COLO668 (cell line): ENCODE data around the gene ASMTL.

Experiments used
- DNase-seq: peaks from one replicate; lab custom pipeline; 2025; ENCODE audit not compliant: unreplicated experiment; lab: John Stamatoyannopoulos, UW

The ASMTL gene

DNA sequence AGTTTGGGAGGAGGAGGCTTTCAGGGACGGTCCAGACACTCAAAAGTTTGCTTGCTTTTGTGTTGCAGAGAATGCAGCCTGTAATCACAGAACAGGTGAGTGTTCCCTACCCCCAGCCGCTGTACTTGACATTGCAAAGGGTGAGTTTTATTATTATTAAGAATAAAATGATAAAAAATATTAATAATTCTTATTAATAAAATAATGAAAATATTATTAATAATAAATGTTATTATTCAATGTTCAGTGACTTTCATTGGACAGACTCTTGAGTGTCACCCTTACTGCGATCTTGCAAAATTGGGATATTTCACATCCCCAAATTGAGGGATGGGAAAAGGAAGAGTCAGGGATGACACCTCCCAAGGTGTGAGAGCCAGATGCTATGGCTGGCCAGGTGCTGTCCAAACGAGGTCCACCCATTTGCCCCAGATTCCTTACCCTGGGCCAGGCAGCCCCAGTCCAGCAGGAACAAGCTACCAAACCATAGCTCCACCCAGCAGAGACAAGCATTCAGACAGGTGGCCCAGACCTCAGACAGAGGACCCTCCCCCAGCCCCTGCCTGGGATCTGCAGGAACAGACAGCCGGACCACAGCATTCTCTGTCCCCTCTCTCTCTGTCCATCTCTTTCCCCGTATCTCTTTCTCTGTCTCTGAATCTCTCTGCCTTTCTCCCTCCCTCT lies 93.8 kb downstream of the ASMTL start:
- DNase-seq: no peak

DNA sequence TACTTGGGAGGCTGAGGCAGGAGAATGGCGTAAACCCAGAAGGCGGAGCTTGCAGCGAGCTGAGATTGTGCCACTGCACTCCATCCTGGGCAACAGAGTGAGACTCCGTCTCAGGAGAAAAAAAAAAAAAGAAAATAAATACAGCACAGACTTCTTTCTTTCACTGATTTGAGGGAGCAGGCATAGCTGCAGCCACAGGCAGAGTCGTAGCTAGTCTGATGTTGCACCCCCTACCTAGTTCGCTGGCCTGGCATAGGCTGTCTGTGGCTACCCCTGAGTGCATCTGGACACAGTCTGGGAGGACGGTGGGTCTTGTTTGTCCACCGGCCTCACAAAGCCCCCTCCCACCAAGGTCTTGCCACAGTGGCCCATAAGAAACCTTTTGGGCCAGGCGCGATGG lies 94.7 kb downstream of the ASMTL start:
- DNase-seq: no peak

DNA sequence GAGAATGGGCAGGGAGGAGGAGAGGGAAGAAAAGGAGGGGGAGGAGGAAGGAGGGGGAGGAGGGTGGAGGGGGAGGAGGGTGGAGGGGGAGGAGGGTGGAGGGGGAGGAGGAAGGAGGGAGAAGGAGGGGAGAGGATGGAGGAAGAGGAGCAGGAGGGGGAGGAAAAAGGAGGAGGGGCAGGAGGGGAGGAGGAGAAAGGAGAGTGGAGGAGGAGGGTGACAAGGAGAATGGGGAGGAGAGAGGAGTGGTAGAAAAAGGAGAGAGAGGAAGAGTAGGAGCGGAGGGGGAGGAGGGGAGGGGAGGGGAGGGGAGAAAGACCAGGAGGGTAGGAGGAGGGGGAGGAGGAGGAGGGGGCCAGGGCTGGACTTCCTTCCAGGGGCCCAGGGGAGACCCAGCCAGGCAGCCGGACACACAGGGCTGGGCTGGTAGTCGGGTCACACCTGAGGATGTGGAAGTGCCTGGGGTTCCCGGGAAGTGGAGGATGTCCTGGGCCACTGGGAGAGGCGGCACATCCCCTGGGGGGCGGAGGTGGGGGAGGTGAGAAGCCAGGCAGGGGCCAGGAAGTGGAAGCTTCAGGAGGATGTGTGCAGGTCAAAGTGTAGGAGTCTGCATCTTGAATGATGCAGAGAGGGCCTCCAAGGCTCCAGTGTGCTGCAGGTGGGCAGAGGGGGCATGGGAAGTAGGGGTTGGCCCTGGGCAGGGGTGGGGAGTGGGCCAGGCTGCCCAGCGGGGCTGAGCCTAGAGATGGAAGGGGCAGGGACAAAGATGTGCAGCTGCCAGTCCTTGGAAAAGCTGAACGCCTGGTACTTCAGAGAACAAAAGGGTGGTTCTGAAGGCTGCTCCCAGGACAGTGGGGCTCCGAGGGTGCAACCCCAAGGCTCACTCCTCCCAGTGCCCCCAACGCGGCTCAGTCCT lies 97.3 kb downstream of the ASMTL start:
- no peak for DNase-seq

DNA sequence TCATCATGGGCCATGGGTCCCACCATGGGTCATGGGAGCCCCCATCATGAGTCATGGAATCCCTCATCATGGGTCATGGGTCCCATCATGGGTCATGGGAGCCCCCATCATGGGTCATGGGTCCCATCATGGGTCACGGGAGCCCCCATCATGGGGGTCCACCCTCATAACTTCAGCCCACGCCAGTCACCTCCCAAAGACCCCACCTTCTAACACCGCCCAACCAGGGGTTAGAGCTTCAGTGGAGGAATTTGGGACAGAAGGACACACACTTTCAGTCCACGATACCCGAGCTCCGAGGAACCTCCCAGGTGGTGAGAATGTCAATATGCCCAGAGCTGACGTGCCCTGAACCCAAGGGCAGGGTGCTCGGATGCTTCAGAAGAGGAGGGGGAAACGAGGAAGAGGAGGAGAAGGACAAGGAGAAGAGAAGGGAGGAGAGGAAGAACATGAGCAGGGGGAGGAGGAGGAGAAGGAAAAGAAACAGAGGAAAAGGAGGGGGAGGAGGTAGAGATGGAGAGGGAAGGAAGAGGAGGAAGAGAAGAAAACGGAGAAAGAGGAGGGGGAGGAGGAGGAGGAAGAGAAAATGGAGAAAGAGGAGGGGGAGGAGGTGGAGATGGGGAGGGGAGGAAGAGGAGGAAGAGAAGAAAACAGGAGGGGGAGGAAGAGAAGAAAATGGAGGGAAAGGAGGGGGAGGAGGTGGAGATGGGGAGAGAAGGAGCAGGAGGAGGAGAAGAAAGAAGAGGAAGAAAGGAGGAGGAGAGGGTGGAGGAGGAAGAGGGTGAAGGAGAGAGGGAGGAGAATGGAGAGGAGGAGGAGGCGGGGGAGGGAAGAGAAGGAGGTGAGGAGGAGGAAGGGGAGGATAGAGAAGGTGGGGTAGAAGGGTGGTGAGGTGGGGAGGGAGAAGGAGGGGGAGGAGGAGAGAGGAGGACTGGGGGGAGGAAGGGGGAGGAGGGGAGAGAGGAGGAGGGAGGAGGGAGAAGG lies 98.4 kb downstream of the ASMTL start:
- no peak for DNase-seq
